HG02943 (cell line): ENCODE results near the gene EGFL8.
"Not testable (repeated sequence)": the region's sequence is repeated elsewhere in the genome, so short reads cannot be mapped to it uniquely, and the experiment has no call there.

Experiments
- ATAC-seq: cut with Tn5 transposase; IDR thresholded peaks from one replicate; pipeline ENCODE4 v1.9.1; 2021; ENCODE audit warnings: mild to moderate bottlenecking, low read depth, moderate library complexity; ENCODE audit not compliant: unreplicated experiment

The EGFL8 gene

DNA sequence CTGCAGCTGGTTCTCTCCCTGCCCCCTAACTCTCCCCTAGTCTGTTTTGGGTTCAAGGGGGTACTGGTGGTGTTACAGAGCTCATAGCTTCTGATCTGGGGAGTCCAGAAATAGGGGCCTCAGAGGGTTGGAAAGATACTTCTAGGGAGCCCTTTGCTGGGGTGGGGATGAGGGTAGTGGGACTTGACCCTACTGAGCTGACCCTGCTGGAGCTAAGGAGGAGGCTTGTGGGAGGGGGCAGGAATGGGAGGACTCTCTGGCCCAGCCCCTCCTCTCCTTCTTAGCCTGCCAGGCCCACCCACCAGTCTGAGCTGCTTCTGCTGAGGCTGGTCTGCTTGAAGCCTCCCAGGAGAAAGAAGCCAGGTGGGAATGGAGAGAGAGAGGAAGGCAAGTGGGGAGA lies at the start of gene EGFL8:
EGFL8 (plus strand) TSS at position 301 of the 400 bp plus-strand sequence. CDS start 1,571 bp downstream, outside the sequence.
- ATAC-seq: no peak

DNA sequence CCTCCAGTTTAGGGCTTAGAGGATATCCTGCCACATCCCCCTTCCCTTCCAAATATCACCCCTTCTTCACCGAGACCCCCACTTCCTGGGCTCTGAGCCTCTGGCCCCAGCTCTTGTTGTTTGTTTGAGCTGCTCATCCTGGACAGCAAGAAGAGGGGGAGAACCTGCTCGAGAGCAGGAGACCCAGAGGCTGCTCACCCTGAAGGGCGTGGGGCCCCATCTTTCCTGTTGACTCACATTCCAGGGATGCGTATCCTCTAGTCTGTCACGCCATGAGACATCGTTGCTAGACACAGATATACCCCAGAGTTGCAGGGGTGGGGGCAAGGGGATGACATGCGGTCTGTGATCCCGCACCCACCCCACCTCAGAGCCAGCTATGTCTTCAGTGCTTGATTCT lies 49.6 kb upstream of the EGFL8 start:
- ATAC-seq: no peak

GRCh38 chr6:32115623-32116022 lies 48.8 kb upstream of the EGFL8 start:
- ATAC-seq: no peak

DNA sequence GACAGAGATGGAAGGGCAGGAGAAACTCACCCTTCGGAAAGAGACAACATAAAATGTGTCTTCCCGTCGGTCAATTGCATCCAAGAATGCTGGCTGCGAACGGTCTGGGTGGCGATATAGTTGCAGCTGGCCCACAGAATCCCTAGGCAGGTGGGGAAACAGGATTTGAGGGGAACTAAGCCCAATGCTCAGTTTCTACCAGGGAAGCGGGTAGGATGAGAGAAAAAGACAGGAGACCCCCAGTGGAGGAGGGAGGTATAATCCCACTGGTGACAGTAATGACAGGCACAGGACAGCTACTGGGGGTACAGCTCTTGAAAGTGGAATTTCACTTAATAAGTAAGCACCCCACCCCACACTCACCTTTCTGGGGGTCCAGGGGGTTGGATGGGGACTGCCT lies 47.7 kb upstream of the EGFL8 start:
- ATAC-seq: no peak

DNA sequence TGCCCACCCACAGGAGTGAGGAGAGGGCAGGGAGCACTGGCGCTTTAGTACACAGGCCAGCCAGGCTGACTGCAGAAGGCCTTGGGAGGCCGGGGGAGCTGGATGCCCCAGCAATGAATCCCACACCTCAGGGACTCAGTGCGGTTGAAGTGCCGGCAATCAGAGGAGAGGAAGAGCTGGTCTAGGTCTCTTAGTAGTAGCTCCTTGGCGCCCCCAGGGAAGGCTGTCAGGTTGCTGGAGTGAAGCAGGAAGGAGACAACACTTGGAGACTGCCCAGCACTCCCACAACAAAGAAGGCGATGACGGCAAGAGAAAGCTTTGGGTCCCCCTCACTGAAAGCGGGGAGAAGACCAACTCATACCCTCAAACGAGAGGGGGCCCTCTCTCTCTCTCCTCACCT lies 46.9 kb upstream of the EGFL8 start:
- no peak for ATAC-seq

GRCh38 chr6:32118782-32119628 lies 45.4 kb upstream of the EGFL8 start:
- no peak for ATAC-seq

DNA sequence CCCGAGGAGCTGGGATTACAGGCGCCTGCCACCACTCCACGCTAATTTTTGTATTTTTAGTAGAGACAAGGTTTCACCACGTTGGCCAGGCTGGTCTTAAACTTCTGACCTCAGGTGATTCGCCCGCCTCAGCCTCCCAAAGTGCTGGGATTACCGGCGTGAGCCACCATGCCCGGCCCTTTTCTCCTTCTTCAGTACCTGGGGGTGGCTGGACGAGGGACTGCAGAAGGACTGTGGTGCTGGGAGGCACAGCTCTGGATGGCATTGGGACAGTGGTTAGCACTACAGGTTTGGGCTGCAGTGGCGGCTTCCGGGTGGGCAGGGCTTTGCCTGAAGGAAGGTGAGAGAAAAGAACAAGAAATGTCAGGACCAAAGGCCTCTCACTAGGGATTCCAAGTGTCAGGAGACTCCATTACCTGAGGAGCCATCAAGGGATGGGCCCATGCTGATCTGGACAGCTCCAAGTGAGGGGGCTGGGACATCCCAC lies 43.8 kb upstream of the EGFL8 start:
- no peak for ATAC-seq

DNA sequence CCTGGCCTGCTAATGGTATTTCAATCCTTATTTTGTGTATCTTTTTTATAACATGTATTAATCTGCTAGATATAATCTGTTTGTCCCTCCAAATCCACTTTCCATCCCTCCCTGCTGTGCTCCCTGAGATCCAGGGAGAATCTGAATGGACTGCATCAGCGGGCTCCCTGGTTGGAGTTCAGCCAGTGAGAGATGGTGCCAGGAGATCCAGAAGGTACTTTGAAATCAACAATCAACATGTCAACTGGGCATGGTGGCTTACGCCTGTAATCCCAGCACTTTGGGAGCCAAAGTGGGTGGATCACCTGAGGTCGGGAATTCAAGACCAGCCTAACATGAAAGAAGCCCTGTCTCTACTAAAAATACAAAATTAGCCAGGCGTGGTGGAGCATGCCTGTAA lies 40.7 kb upstream of the EGFL8 start:
- ATAC-seq: no peak

DNA sequence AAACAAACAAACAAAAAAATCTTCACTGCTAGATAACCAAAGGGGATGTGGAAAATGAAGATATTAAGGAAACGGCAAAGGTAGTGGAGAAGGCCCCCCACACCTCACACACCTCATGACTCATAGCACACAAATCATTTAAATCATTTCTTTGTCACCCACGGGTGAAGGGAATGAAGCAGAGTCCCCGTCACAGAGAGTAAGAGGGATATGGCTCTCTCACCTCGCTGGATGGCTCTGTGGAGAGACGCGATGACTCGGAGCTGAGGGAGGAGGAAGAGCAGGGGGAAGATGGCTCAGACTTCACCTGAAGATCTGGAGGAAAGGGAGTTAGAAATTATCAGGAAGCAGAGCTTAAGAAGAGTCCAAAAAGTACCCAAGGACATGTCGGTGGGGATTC lies 37.5 kb upstream of the EGFL8 start:
- no peak for ATAC-seq

DNA sequence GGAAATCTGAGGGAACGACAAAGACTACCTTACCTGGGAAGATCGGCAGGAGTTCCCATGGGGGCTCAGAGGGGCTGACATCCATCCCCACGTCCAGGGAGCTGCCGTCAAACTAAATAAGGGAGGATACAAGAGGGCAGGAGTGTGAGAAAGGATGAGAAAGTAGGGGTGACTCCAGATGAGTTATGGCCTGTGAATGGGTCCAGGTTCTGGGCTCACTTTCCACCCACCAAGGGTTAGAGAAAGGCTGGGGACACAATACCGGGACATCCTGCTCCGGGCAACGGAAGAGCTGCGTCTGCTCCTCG lies 37.0 kb upstream of the EGFL8 start:
- ATAC-seq: no peak

- peak; percentile 76 for ATAC-seq
Observed at GRCh38 chr6:32127717-32128592, 36.4 kb upstream of the EGFL8 start, which contains the start of gene ATF6B. ATF6B (minus strand) TSS chr6:32128246; CDS start chr6:32128207, 39 bp downstream.

- ATAC-seq: no peak
Observed at GRCh38 chr6:32128751-32129296, 35.6 kb upstream of the EGFL8 start.

- ATAC-seq: no peak
Observed at GRCh38 chr6:32129297-32130088, 34.9 kb upstream of the EGFL8 start.

DNA sequence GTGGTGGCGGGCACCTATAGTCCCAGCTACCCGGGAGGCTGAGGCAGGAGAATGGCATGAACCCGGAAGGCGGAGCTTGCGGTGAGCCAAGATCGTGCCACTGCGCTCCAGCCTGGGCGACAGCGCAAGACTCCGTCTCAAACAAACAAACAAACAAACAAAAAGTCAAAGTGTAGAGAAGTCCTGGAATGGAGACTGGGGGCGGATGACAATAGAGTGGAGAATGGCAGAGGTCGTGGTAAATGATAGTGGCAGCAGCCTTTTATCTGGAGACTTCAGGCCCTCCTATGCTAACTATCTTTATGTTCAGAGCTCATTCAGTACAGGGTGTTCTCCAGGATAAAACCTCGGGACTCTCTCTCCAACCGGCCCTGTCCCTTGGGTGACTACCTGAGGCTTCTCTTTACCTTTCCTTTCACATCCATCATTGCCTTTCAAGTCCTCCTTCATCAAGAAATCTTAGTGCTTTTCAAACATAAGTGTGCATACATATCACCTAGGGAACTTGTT lies 32.9 kb upstream of the EGFL8 start:
- ATAC-seq: no peak

DNA sequence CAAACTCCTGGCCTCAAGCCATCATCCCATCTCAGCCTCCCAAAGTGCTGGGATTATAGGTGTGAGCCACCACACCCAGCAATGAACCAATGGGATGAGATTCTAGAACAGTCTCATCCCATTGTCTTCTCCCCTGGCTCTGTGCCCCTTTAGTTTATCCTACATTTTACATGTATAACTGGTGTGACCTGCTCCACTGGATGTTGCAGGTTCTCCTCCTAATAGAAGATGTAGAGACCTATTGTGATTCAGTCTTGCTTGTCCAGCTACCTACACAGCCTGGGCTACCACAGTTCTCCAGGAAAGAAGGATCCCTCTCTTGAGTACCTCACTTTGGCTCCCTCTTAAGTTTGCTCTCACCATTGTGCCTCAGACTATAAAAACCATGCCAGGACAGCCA lies 32.3 kb upstream of the EGFL8 start:
- no peak for ATAC-seq

- ATAC-seq: no peak
Observed at GRCh38 chr6:32133786-32134185, 30.6 kb upstream of the EGFL8 start.

- ATAC-seq: no peak
Observed at GRCh38 chr6:32137454-32137853, 26.9 kb upstream of the EGFL8 start.

DNA sequence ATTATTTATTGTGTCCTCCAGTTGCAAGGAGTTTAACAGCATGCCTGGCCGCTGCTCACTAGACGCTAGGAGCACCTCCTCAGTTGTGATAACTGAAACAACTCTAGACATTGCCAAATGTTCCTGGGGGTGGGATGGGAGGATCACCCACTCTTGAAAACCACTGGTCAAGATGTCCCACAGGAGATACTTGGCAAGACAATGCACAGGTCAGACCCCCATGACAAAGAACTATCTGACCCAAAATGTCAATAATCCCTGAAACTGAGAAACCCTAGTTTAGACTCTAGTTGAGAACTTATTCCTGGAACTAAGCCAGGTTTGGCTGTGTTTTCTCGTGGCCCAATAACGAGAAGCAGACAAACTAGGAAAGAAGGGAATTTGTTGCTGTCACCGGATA lies 24.8 kb upstream of the EGFL8 start:
- no peak for ATAC-seq

- ATAC-seq: no peak
Observed at GRCh38 chr6:32140420-32141046, 23.9 kb upstream of the EGFL8 start.

- ATAC-seq: not testable (repeated sequence)
Observed at GRCh38 chr6:32144238-32144637, 20.2 kb upstream of the EGFL8 start.
